H9 (cell line): ENCODE data around the gene TFDP1. TPM values are rescaled to one million over a fixed set of nuclear protein-coding genes. Genes with fewer than 3 reads are reported as not detected.

Source experiments
- DNase-seq: peaks from one replicate; pipeline ENCODE4 v3.0.0-alpha.2; 2017
- H2AFZ ChIP-seq: one replicate; pipeline ENCODE4 v1.6.1; 2013; ENCODE audit warnings: mild to moderate bottlenecking, low read length, control low read depth, moderate library complexity
- H2AK5ac ChIP-seq: 2 replicates; pipeline ENCODE4 v1.6.1; 2013; ENCODE audit warnings: low read length, control low read depth, mixed read lengths; ENCODE audit not compliant: insufficient read length
- H2BK120ac ChIP-seq: one replicate; pipeline ENCODE4 v1.6.1; 2013; ENCODE audit warnings: low read depth, mild to moderate bottlenecking, low read length, control low read depth, inconsistent platforms; ENCODE audit not compliant: poor library complexity, severe bottlenecking
- H2BK12ac ChIP-seq: 2 replicates; pipeline ENCODE4 v1.6.1; 2013; ENCODE audit warnings: low read length, control low read depth, mixed read lengths, low read depth; ENCODE audit not compliant: insufficient read length
- H2BK15ac ChIP-seq: 2 replicates; pipeline ENCODE4 v1.6.1; 2013; ENCODE audit warnings: low read depth, low read length, control low read depth
- H2BK20ac ChIP-seq: one replicate; pipeline ENCODE4 v1.6.1; 2013; ENCODE audit warnings: low read depth, mild to moderate bottlenecking, low read length, control low read depth, inconsistent platforms; ENCODE audit not compliant: poor library complexity, severe bottlenecking
- H2BK5ac ChIP-seq: 2 replicates; pipeline ENCODE4 v1.6.1; 2013; ENCODE audit warnings: low read length, control low read depth, mixed read lengths; ENCODE audit not compliant: insufficient read length
- H3K14ac ChIP-seq: 2 replicates; pipeline ENCODE4 v1.6.1; 2013; ENCODE audit warnings: low read length, control low read depth; ENCODE audit not compliant: insufficient read depth
- H3K18ac ChIP-seq: 2 replicates; pipeline ENCODE4 v1.6.1; 2013; ENCODE audit warnings: low read depth, mild to moderate bottlenecking, mixed read lengths, low read length, control low read depth; ENCODE audit not compliant: insufficient read length
- H3K23ac ChIP-seq: 2 replicates; pipeline ENCODE4 v1.6.1; 2013; ENCODE audit warnings: low read length, control low read depth, mixed read lengths, low read depth; ENCODE audit not compliant: insufficient read length
- H3K23me2 ChIP-seq: 2 replicates; pipeline ENCODE4 v1.6.1; 2013; ENCODE audit warnings: low read depth, mild to moderate bottlenecking, mixed read lengths, low read length, control low read depth; ENCODE audit not compliant: insufficient read length, poor library complexity, severe bottlenecking
- H3K27ac ChIP-seq: 2 replicates; pipeline ENCODE4 v1.5.1; 2013; ENCODE audit warnings: low read length, control low read depth, mixed read lengths, low read depth; ENCODE audit not compliant: insufficient read length
- H3K27me3 ChIP-seq: 2 replicates; pipeline ENCODE4 v1.6.1; 2013; ENCODE audit warnings: low read length, control low read depth, inconsistent platforms; ENCODE audit not compliant: insufficient read depth
- H3K4ac ChIP-seq: 2 replicates; pipeline ENCODE4 v1.6.1; 2013; ENCODE audit warnings: low read depth, mild to moderate bottlenecking, control low read depth, inconsistent platforms, low read length, moderate library complexity
- H3K4me1 ChIP-seq: 2 replicates; pipeline ENCODE4 v1.6.1; 2013; ENCODE audit warnings: low read length, control low read depth, inconsistent platforms; ENCODE audit not compliant: insufficient read depth
- H3K4me2 ChIP-seq: 2 replicates; pipeline ENCODE4 v1.6.1; 2013; ENCODE audit warnings: low read length, control low read depth, mixed read lengths; ENCODE audit not compliant: insufficient read length, insufficient read depth
- H3K56ac ChIP-seq: 2 replicates; pipeline ENCODE4 v1.6.1; 2013; ENCODE audit warnings: low read depth, mild to moderate bottlenecking, mixed read lengths, low read length, control low read depth; ENCODE audit not compliant: insufficient read length
- H3K79me1 ChIP-seq: 2 replicates; pipeline ENCODE4 v1.6.1; 2013; ENCODE audit warnings: low read depth, mild to moderate bottlenecking, moderate library complexity, low read length, control low read depth, inconsistent platforms; ENCODE audit not compliant: insufficient read depth, poor library complexity, severe bottlenecking
- H3K79me2 ChIP-seq: 2 replicates; pipeline ENCODE4 v1.6.1; 2013; ENCODE audit warnings: low read length, control low read depth, inconsistent platforms; ENCODE audit not compliant: insufficient read depth
- H3K9ac ChIP-seq: 2 replicates; pipeline ENCODE4 v1.6.1; 2013; ENCODE audit warnings: low read length, control low read depth, mixed read lengths; ENCODE audit not compliant: insufficient read length; ENCODE audit errors: extremely low read depth
- H3K9me3 ChIP-seq: one replicate; pipeline ENCODE4 v1.6.1; 2013; ENCODE audit warnings: low read depth, low read length, inconsistent platforms; ENCODE audit not compliant: control insufficient read depth
- H3T11ph ChIP-seq: one replicate; pipeline ENCODE4 v1.6.1; 2013; ENCODE audit warnings: mild to moderate bottlenecking, low read length, control low read depth, inconsistent platforms
- H4K20me1 ChIP-seq: one replicate; pipeline ENCODE4 v1.6.1; 2013; ENCODE audit not compliant: control insufficient read depth, insufficient read length, insufficient read depth
- H4K5ac ChIP-seq: 2 replicates; pipeline ENCODE4 v1.6.1; 2013; ENCODE audit warnings: low read depth, mild to moderate bottlenecking, mixed read lengths, low read length, control low read depth; ENCODE audit not compliant: insufficient read length
- H4K8ac ChIP-seq: replicated peaks from 2 replicates; pipeline ENCODE4 v1.6.1; 2013; ENCODE audit warnings: low read length, control low read depth, mixed read lengths, low read depth; ENCODE audit not compliant: insufficient read length
- H4K91ac ChIP-seq: 2 replicates; pipeline ENCODE4 v1.6.1; 2013; ENCODE audit warnings: low read depth, mild to moderate bottlenecking, moderate library complexity, mixed read lengths, low read length, control low read depth; ENCODE audit not compliant: insufficient read length
- H3K27ac Mint-ChIP-seq, 3 experiments: 2 replicates in 2 of 3; 3 replicates in 1 of 3; pipeline ENCODE4 v1.8.0; 2020 to 2021; ENCODE audit warnings: mixed read lengths in 3 of 3, mild to moderate bottlenecking in 1 of 3, moderate library complexity in 1 of 3
- H3K27me3 Mint-ChIP-seq: 2 replicates; pipeline ENCODE4 v1.8.0; 2021; ENCODE audit warnings: low read depth, mild to moderate bottlenecking, moderate library complexity, mixed read lengths
- H3K36me3 Mint-ChIP-seq, 3 experiments: 2 replicates in 2 of 3; 3 replicates in 1 of 3; pipeline ENCODE4 v1.8.0; 2020 to 2021; ENCODE audit warnings: low read depth in 3 of 3, mixed read lengths in 3 of 3; ENCODE audit not compliant: insufficient read depth in 1 of 3
- H3K4me1 Mint-ChIP-seq, 2 experiments: 2 replicates each; pipeline ENCODE4 v1.8.0; 2020; ENCODE audit warnings: mixed read lengths in 2 of 2
- H3K4me3 Mint-ChIP-seq, 2 experiments: 2 replicates in 1 of 2; 3 replicates in 1 of 2; pipeline ENCODE4 v1.8.0; 2020 to 2021; ENCODE audit warnings: mild to moderate bottlenecking in 2 of 2, mixed read lengths in 2 of 2, moderate library complexity in 1 of 2
- H3K9me3 Mint-ChIP-seq, 2 experiments: 2 replicates in 1 of 2; 3 replicates in 1 of 2; pipeline ENCODE4 v1.8.0; 2020; ENCODE audit warnings: mild to moderate bottlenecking in 2 of 2, mixed read lengths in 2 of 2, moderate library complexity in 1 of 2
- WGBS: extraction: QIAGEN DNeasy Blood & Tissue Kit; methylation state at CpG from one replicate; pipeline ENCODE4 v1.1.7; 2013; ENCODE audit warnings: missing lambda C conversion rate, low lambda C conversion rate, mixed read lengths; ENCODE audit not compliant: insufficient read length; ENCODE audit errors: extremely low coverage; 5-methylcytosine and 5-hydroxymethylcytosine counted together
- total RNA-seq: library from RNA; stranded (reverse); gene quantifications from 2 replicates; pipeline ENCODE4 v1.2.1, GENCODE V29; 2021
- TF ChIP-seq, protein P1 (sequence below): fragments of 200-600 bp; sonication (generic); conservative IDR thresholded peaks from 3 replicates; pipeline ENCODE4 v1.8.0; 2021; ENCODE audit warnings: antibody characterized with exemption, mild to moderate bottlenecking

TFDP1 gene
- total RNA-seq, 1 experiment from 2014 or later: 111 TPM

DNA sequence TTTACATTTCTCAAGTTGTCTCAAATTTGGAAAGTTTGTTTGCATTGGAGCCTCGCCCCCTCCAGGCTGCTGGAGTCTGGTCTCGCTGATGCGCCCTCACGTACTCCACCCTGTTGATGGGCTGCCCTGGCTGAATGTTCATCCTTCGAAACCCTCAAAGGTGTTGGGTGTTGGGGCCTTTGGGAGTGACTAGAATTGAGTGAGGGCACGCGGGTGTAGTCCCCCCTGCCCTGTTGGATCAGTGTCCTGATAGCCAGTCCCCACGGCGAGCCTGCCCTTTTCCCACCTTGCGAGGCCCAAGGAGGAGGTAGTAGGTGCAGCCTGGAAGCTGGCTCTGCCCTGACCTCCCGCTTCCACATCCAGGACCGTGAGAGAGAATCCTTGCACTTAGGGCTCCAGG, 14.8 kb downstream of the TFDP1 start:
- H3K9me3 ChIP-seq: no peaks in the 10 kb centered on the region
- H4K20me1 ChIP-seq: no peaks in the 10 kb centered on the region
- no peaks in the 10 kb centered on the region for H3K23me2 ChIP-seq
- H3K14ac ChIP-seq: no peak overlapping the region
- no peak overlapping the region for H4K5ac ChIP-seq
- no peak overlapping the region for H3K18ac ChIP-seq
- H3K4me1 Mint-ChIP-seq: peaks cover 16% of the 10 kb centered on the region in 2 experiments
- no peaks in the 10 kb centered on the region for H3K4me1 ChIP-seq
- TF ChIP-seq, protein P1, sequence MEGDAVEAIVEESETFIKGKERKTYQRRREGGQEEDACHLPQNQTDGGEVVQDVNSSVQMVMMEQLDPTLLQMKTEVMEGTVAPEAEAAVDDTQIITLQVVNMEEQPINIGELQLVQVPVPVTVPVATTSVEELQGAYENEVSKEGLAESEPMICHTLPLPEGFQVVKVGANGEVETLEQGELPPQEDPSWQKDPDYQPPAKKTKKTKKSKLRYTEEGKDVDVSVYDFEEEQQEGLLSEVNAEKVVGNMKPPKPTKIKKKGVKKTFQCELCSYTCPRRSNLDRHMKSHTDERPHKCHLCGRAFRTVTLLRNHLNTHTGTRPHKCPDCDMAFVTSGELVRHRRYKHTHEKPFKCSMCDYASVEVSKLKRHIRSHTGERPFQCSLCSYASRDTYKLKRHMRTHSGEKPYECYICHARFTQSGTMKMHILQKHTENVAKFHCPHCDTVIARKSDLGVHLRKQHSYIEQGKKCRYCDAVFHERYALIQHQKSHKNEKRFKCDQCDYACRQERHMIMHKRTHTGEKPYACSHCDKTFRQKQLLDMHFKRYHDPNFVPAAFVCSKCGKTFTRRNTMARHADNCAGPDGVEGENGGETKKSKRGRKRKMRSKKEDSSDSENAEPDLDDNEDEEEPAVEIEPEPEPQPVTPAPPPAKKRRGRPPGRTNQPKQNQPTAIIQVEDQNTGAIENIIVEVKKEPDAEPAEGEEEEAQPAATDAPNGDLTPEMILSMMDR: no peak
- H2AK5ac ChIP-seq: no peak overlapping the region
- no peak overlapping the region for H2BK15ac ChIP-seq
- H4K8ac ChIP-seq: no peak overlapping the region
- H2AFZ ChIP-seq: no peak overlapping the region
- no peak overlapping the region for H3K27ac Mint-ChIP-seq
- no peak overlapping the region for H3K9ac ChIP-seq
- H2BK5ac ChIP-seq: no peak overlapping the region
- peaks cover 3 to 6% of the 10 kb centered on the region in 2 experiments; a peak in 4 of 5 replicates for H3K9me3 Mint-ChIP-seq
- peaks cover 53 to 59% (median 58%) of the 10 kb centered on the region in 3 experiments for H3K36me3 Mint-ChIP-seq
- no peak overlapping the region for H3K27ac ChIP-seq
- peaks cover 7% of the 10 kb centered on the region for H3K79me1 ChIP-seq
- WGBS: no CpG with 5 or more reads among the region's 12 CpGs
- H3K23ac ChIP-seq: no peak overlapping the region
- peak; percentile 12 for DNase-seq
- H3K27me3 Mint-ChIP-seq: no peaks in the 10 kb centered on the region
- H2BK120ac ChIP-seq: no peak overlapping the region
- H3K4ac ChIP-seq: no peak overlapping the region
- H3K4me2 ChIP-seq: no peak overlapping the region
- no peak overlapping the region for H3K56ac ChIP-seq
- H2BK20ac ChIP-seq: no peak overlapping the region
- H3T11ph ChIP-seq: no peak overlapping the region
- no peak overlapping the region for H3K4me3 Mint-ChIP-seq
- no peak overlapping the region for H2BK12ac ChIP-seq
- no peaks in the 10 kb centered on the region for H3K27me3 ChIP-seq
- H4K91ac ChIP-seq: no peak overlapping the region
- H3K79me2 ChIP-seq: peaks cover 17% of the 10 kb centered on the region; the same call in 1 of the 2 replicates
